ENCODE results near the gene SYNDIG1. TPM values are rescaled to one million over a fixed set of nuclear protein-coding genes. Genes with fewer than 3 reads are reported as not detected.
A peak's percentile ranks its signal among the peaks of the same experiment; 100 is the strongest.
"Not testable (repeated sequence)": the region's sequence is repeated elsewhere in the genome, so short reads cannot be mapped to it uniquely, and the experiment has no call there.

The SYNDIG1 gene
- total RNA-seq, 1 donor from 2014 or later, result 13.7 TPM

DNA sequence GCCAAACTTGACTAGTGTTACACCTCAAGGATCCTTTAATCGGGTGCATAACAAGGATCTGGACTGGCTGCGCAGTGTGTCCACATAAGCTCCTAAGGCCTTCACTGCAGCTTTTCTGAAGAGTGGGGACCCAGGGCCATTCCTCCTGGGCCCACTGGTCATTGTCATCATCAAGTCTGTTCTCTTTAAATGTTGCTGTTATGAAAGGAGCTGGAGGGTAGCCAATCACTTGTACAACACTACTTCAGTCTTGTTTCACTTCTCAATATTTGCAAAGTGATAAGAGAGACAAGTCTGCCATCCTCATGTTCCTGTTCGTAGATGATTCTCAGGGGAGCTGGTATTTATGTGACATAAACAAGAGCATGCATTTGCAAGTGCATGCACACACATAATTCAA lies 149.8 kb downstream of the SYNDIG1 start:
- Histone ChIP-seq H3K36me3 (no peaks in the 10 kb centered on the region), H3K27ac (no peak overlapping the region), H3K9me3 (no peaks in the 10 kb centered on the region), H3K4me1 (no peaks in the 10 kb centered on the region), H3K4me3 (no peak overlapping the region), H3K27me3 (no peaks in the 10 kb centered on the region)
- DNase-seq (ENCODE audit: low spot score in 2 of 2), result no peak
- intact Hi-C loops (cut with DNase I), result no loop called here
- TF ChIP-seq, protein P1, sequence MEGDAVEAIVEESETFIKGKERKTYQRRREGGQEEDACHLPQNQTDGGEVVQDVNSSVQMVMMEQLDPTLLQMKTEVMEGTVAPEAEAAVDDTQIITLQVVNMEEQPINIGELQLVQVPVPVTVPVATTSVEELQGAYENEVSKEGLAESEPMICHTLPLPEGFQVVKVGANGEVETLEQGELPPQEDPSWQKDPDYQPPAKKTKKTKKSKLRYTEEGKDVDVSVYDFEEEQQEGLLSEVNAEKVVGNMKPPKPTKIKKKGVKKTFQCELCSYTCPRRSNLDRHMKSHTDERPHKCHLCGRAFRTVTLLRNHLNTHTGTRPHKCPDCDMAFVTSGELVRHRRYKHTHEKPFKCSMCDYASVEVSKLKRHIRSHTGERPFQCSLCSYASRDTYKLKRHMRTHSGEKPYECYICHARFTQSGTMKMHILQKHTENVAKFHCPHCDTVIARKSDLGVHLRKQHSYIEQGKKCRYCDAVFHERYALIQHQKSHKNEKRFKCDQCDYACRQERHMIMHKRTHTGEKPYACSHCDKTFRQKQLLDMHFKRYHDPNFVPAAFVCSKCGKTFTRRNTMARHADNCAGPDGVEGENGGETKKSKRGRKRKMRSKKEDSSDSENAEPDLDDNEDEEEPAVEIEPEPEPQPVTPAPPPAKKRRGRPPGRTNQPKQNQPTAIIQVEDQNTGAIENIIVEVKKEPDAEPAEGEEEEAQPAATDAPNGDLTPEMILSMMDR (IDR thresholded peaks at IDR 0.05), result no peak

DNA sequence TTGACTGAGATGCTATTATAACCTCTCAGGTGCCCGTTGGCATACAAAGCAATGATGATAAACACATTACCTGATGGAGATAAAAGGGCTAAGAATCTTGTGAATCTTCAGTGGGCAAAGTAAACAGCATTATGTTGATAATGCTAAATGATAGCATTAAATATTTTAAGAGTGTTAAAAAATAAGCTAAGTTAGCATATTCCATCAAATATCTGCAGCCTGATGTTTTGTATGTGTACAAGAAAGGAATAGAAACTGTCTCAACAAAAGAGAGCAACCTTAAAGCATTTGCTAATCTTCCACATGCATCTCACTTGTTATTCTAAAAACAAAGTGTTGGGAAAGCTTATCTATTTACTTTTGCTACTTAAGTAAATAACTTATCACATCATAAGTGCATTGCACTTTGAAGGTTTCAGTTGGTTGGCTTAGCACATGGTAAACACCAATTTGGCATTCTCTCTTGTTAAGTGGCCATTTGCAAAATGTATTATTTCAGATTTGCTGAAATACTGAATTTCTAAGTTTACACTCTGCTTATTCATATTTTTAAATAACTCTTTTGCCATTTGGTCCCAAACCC lies 151.6 kb downstream of the SYNDIG1 start:
- Histone ChIP-seq H3K9me3 (no peaks in the 10 kb centered on the region), H3K36me3 (no peaks in the 10 kb centered on the region), H3K27me3 (no peaks in the 10 kb centered on the region), H3K4me1 (no peaks in the 10 kb centered on the region), H3K4me3 (no peak overlapping the region), H3K27ac (no peak overlapping the region)
- DNase-seq (ENCODE audit: low spot score in 2 of 2), result no peak
- TF ChIP-seq, protein P1 (IDR thresholded peaks at IDR 0.05), result no peak
- intact Hi-C loops (cut with DNase I), result no loop called here

DNA sequence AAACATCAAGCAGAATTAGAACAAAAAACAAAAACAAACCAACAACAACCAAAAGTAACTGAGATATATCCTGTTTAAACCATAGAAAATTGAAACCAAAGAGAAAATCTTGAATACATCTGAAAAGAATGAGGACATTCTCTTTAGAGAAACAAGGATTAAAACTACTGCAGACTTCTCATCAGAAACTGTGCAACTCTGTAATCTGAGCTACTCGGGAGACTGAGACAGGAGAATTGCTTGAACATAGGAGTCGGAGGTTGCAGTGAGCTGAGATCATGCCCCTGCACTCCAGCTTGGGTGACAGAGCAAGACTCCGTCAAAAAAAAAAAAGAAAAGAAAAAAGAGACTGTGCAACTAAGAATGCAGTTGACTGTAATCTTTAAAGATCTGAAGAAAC lies 153.4 kb downstream of the SYNDIG1 start:
- no peaks in the 10 kb centered on the region for H3K4me1 ChIP-seq
- DNase-seq (ENCODE audit: low spot score in 2 of 2), result no peak
- TF ChIP-seq, protein P1 (IDR thresholded peaks at IDR 0.05), result no peak
- no peak overlapping the region for H3K4me3 ChIP-seq
- H3K27ac ChIP-seq, result no peak overlapping the region
- no peaks in the 10 kb centered on the region for H3K36me3 ChIP-seq
- intact Hi-C loops (cut with DNase I), result no loop called here
- H3K27me3 ChIP-seq, result no peaks in the 10 kb centered on the region
- H3K9me3 ChIP-seq, result no peaks in the 10 kb centered on the region

DNA sequence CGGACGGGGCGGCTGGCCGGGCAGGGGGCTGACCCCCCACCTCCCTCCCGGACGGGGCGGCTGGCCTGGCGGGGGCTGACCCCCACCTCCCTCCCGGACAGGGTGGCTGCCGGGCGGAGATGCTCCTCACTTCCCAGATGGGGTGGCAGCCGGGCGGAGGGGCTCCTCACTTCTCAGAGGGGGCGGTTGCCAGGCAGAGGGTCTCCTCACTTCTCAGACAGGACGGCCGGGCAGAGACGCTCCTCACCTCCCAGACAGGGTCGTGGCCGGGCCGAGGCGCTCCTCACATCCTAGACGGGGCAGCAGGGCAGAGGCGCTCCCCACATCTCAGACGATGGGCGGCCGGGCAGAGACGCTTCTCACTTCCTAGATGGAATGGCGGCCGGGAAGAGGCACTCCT lies 156.7 kb downstream of the SYNDIG1 start:
- H3K36me3 ChIP-seq; H3K27ac ChIP-seq; H3K4me3 ChIP-seq; intact Hi-C loops (cut with DNase I); H3K4me1 ChIP-seq; H3K9me3 ChIP-seq; H3K27me3 ChIP-seq: not testable (repeated sequence)
- DNase-seq (ENCODE audit: low spot score in 2 of 2), result peak in 1 of 2 donors; percentile 19

DNA sequence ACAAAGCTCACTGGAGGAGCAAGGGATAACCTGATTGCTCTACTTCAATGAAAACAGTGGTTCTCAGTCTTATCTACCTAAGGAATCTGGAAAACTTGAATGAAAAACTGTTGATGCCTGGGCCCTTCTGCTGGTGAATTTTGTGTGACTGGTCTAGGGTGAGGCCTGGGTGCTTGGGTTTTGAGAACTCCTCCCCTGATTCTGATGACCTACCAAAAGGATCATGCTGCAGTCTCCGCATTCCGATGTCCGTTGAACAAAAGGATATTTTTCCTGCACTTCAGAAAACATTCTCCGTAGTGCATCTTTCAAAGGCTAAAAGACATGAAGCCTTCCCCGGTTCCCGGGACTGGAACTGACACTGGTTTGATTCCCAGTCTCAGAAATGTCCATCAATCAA lies 157.9 kb downstream of the SYNDIG1 start:
- TF ChIP-seq, protein P1 (IDR thresholded peaks at IDR 0.05), result no peak
- no peak overlapping the region for H3K27ac ChIP-seq
- H3K4me1 ChIP-seq, result no peaks in the 10 kb centered on the region
- H3K4me3 ChIP-seq, result no peak overlapping the region
- no peaks in the 10 kb centered on the region for H3K36me3 ChIP-seq
- intact Hi-C loops (cut with DNase I), result no loop called here
- no peaks in the 10 kb centered on the region for H3K9me3 ChIP-seq
- DNase-seq (ENCODE audit: low spot score in 2 of 2), result peak in 1 of 2 donors; percentile 7
- no peaks in the 10 kb centered on the region for H3K27me3 ChIP-seq

DNA sequence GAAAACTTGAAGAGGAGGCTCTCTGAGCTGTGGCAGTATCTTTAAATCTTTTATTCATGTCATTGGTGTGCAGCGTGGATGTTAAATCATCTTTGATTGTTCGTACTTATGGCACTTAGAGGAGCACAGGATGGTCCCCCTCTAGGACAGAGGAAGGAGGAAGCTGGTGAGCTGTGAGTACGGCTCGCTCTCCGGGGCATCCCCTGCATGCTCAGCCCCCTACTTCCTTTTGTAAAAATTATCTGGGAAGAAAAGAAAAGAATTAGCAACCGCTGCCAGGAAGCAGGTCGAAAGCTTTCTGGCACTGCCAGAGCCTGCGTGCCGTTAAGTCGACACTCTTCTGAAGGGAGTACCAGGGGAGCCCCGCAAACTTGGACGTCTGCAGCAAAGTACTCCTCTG lies 158.5 kb downstream of the SYNDIG1 start:
- H3K27ac ChIP-seq, result no peak overlapping the region
- DNase-seq (ENCODE audit: low spot score in 2 of 2), result peak in 1 of 2 donors; percentile 31
- no peak overlapping the region for H3K4me3 ChIP-seq
- intact Hi-C loops (cut with DNase I), result no loop called here
- H3K27me3 ChIP-seq, result no peaks in the 10 kb centered on the region
- H3K9me3 ChIP-seq, result no peaks in the 10 kb centered on the region
- no peaks in the 10 kb centered on the region for H3K4me1 ChIP-seq
- TF ChIP-seq, protein P1 (IDR thresholded peaks at IDR 0.05), result no peak
- H3K36me3 ChIP-seq, result no peaks in the 10 kb centered on the region

All from ascending aorta (tissue), 2 donors.